Nephron (organoid): ENCODE data around the gene SESN2.

Source experiments
- H3K27ac Mint-ChIP-seq, 3 experiments: 2 replicates each; pipeline ENCODE4 v1.8.0; 2020; ENCODE audit warnings: mixed read lengths in 3 of 3, mild to moderate bottlenecking in 2 of 3, moderate library complexity in 1 of 3
- H3K27me3 Mint-ChIP-seq: 2 replicates; pipeline ENCODE4 v1.8.0; 2021; ENCODE audit warnings: low read depth, mild to moderate bottlenecking, moderate library complexity, mixed read lengths
- H3K36me3 Mint-ChIP-seq: 2 replicates; pipeline ENCODE4 v1.8.0; 2020; ENCODE audit warnings: low read depth, mixed read lengths
- H3K4me1 Mint-ChIP-seq: 2 replicates; pipeline ENCODE4 v1.8.0; 2020; ENCODE audit warnings: mixed read lengths
- H3K4me3 Mint-ChIP-seq, 3 experiments: 2 replicates each; pipeline ENCODE4 v1.8.0; 2020; ENCODE audit warnings: mild to moderate bottlenecking in 3 of 3, mixed read lengths in 3 of 3, moderate library complexity in 2 of 3
- H3K9me3 Mint-ChIP-seq: 2 replicates; pipeline ENCODE4 v1.8.0; 2020; ENCODE audit warnings: mixed read lengths
- TF ChIP-seq, protein P1 (sequence below), 3 experiments: fragments of 200-600 bp; sonication (generic); IDR thresholded peaks; one replicate each; pipeline ENCODE4 v1.5.0; 2021; ENCODE audit warnings: antibody characterized with exemption in 3 of 3; ENCODE audit not compliant: unreplicated experiment in 3 of 3

SESN2 gene

DNA sequence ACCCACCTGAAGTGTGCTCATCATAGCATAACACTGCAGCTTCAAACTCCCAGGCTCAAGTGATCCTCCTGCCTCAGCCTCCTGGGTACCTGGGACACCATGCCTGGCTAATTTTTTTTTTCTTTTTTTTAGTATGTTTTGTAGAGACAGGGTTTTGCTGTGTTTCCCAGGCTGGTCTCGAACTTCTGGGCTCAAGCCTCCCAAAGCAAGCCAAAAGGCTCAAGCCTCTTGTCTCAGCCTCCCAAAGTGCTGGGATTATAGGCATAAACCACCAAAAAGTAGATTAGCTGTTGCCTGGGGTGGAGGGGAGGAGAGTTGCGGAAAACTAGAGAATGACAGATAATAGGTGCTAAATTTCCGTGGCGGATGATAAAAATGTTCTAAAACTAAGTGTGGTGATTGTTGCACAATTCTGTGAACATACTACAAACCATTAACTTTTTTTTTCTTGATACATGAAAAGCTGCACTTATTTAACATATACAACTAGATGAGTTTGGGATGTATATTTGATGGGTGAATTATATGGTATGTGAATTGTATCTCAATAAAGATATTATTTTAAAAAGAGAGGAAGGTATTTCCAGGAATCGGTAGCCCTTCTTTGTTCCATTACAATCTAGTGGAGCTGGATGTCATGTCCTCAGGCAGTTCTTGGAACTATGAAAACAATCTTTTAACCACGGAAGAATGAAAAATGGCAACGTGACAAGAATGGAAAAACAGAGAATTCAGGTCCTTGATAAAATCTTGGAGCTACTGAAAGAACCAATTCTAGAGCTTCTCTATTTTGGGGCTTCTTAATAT is 42.3 kb downstream of the SESN2 start:
- TF ChIP-seq, protein P1, sequence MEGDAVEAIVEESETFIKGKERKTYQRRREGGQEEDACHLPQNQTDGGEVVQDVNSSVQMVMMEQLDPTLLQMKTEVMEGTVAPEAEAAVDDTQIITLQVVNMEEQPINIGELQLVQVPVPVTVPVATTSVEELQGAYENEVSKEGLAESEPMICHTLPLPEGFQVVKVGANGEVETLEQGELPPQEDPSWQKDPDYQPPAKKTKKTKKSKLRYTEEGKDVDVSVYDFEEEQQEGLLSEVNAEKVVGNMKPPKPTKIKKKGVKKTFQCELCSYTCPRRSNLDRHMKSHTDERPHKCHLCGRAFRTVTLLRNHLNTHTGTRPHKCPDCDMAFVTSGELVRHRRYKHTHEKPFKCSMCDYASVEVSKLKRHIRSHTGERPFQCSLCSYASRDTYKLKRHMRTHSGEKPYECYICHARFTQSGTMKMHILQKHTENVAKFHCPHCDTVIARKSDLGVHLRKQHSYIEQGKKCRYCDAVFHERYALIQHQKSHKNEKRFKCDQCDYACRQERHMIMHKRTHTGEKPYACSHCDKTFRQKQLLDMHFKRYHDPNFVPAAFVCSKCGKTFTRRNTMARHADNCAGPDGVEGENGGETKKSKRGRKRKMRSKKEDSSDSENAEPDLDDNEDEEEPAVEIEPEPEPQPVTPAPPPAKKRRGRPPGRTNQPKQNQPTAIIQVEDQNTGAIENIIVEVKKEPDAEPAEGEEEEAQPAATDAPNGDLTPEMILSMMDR (IDR thresholded peaks at IDR 0.05; ENCODE audit: unreplicated experiment in 3 of 3), result no peak
- Mint-ChIP-seq H3K4me1 (peaks cover 9% of the 10 kb centered on the region), H3K4me3 (no peak overlapping the region), H3K36me3 (no peaks in the 10 kb centered on the region), H3K27ac (peak overlapping the region in 2 of 3 experiments; percentile 27 to 31), H3K27me3 (no peaks in the 10 kb centered on the region), H3K9me3 (no peaks in the 10 kb centered on the region)

DNA sequence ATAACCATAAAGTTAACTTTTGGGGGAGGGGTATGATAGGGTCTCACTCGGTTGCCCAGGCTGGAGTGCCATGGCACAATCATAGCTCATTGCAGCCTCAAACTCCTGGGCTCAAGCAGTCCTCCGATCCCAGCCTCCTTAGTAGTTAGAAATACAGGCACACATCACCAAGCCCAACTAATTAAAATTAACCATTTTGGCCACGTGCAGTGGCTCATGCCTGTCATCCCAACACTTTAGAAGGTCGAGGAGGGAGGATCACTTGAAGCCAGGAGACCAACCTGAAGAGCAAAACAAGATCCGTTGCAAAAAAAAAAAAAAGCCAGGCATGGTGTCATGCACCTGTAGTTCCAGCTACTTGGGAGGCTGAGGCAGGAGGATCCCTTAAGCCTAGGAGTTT is 42.9 kb downstream of the SESN2 start:
- Mint-ChIP-seq H3K36me3 (no peaks in the 10 kb centered on the region), H3K4me1 (peaks cover 2% of the 10 kb centered on the region), H3K27ac (no peak overlapping the region), H3K9me3 (no peaks in the 10 kb centered on the region), H3K4me3 (no peak overlapping the region), H3K27me3 (no peaks in the 10 kb centered on the region)
- TF ChIP-seq, protein P1 (IDR thresholded peaks at IDR 0.05; ENCODE audit: unreplicated experiment in 3 of 3), result no peak

DNA sequence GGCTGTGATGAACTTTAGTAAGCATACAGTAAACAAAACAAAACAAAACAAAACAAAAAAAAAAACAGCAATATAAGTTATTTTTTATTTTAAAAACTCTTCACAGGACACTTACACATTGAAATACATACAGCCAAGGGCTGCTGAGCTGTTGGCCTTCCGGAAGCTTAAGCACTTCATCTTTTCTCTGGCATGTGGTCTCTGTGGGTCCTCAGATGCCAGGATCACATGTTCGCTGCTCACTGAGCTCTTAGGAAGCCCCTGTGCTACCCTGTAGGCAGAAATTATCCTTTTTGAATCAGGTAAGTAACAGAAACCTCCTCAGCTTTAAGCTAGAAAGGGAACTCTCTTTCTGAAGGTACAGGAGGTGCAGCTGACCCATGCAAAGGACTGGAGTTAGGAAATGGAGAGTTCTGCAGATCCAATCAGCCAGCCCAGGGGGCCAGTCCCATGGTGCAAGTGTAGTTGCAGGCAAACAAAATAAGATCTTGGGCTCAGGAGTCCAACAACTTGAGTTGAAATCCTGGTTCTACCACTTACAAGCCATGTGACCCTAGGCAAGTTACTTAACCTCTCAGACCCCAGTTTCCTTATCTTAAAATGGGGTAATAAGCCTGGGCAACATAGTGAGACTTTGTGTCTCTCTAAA is 47.1 kb downstream of the SESN2 start:
- TF ChIP-seq, protein P1 (IDR thresholded peaks at IDR 0.05; ENCODE audit: unreplicated experiment in 3 of 3), result no peak
- H3K27me3 Mint-ChIP-seq, result no peaks in the 10 kb centered on the region
- H3K36me3 Mint-ChIP-seq, result no peaks in the 10 kb centered on the region
- no peak overlapping the region for H3K4me3 Mint-ChIP-seq
- no peaks in the 10 kb centered on the region for H3K9me3 Mint-ChIP-seq
- H3K4me1 Mint-ChIP-seq, result no peaks in the 10 kb centered on the region
- H3K27ac Mint-ChIP-seq, result peak overlapping the region in 2 of 3 experiments; percentile 38 to 79

DNA sequence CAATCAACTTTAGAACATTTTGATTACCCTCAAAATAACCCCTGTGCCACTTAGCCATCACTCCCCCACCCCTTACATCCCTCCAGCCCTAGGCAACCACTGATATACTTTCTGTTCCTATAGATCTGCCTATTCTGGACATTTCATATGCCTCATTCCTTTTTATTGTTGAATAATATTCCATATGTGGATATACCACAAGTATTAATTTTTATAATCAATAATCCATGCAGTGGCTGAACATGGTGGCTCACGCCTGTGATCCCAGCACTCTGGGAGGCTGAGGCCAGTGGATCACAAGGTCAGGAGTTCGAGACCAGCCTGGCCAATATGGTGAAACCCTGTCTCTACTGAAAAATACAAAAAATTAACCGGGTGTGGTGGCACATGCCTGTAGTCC is 49.4 kb downstream of the SESN2 start:
- Mint-ChIP-seq H3K36me3 (no peaks in the 10 kb centered on the region), H3K4me3 (no peak overlapping the region), H3K27me3 (no peaks in the 10 kb centered on the region), H3K27ac (no peak overlapping the region), H3K4me1 (no peaks in the 10 kb centered on the region), H3K9me3 (no peaks in the 10 kb centered on the region)
- TF ChIP-seq, protein P1 (IDR thresholded peaks at IDR 0.05; ENCODE audit: unreplicated experiment in 3 of 3), result no peak

DNA sequence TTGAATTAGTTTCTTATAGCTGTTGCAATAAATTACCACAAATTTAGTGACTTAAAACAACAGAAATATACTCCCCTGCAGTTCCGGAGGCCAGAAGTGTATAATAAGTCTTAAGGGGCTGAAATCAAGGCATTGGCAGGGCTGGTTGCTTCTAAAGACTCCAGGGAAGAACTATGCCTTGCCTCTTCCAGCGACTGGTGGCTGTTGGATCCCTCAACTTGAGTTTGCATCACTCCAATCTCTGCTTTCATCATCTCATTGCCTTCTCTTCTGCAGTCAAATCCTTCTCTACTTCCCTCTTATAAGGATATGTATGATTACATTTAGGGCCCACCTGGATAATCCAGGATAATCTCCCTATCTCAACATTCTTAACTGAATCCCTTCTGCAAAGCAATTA is 50.4 kb downstream of the SESN2 start:
- H3K27me3 Mint-ChIP-seq, result no peaks in the 10 kb centered on the region
- H3K4me3 Mint-ChIP-seq, result no peak overlapping the region
- no peaks in the 10 kb centered on the region for H3K36me3 Mint-ChIP-seq
- H3K27ac Mint-ChIP-seq, result no peak overlapping the region
- H3K4me1 Mint-ChIP-seq, result no peaks in the 10 kb centered on the region
- TF ChIP-seq, protein P1 (IDR thresholded peaks at IDR 0.05; ENCODE audit: unreplicated experiment in 3 of 3), result no peak
- H3K9me3 Mint-ChIP-seq, result no peaks in the 10 kb centered on the region
